Adrenal gland (tissue), 12 donors: ENCODE measurements around the gene UQCRC1. TPM values are rescaled to one million over a fixed set of nuclear protein-coding genes. Genes with fewer than 3 reads are reported as not detected.
"Not testable (repeated sequence)": the region's sequence is repeated elsewhere in the genome, so short reads cannot be mapped to it uniquely, and the experiment has no call there.

ENCODE experiments used
- DNase-seq, 7 donors: peaks; one replicate each; pipeline ENCODE4 v3.0.0-alpha.2; 2019 to 2020
- H3K27ac ChIP-seq, 5 donors: fragments of 200-600 bp; sonication (generic) in 4 of 5; 1 replicate in 3 of 5; 2 replicates in 2 of 5; pipeline versions ENCODE4 v1.5.1 to v1.8.0; 2016 to 2020; ENCODE audit warnings: mild to moderate bottlenecking in 1 of 5
- H3K27me3 ChIP-seq: fragments of 200-600 bp; 2 replicates; pipeline ENCODE4 v1.8.0; 2021
- H3K36me3 ChIP-seq, 2 donors: fragments of 200-600 bp; replicated peaks in 1 of 2; 1 replicate in 1 of 2; 2 replicates in 1 of 2; pipeline versions ENCODE4 v1.5.1 to v1.8.0; 2018 to 2022
- H3K4me1 ChIP-seq, 2 donors: fragments of 200-600 bp; replicated peaks in 1 of 2; 1 replicate in 1 of 2; 2 replicates in 1 of 2; pipeline versions ENCODE4 v1.5.1 to v1.8.0; 2018 to 2021
- H3K4me3 ChIP-seq, 4 donors: fragments of 200-600 bp; sonication (generic) in 3 of 4; one replicate each; pipeline ENCODE4 v1.5.1; 2016 to 2018
- H3K9me3 ChIP-seq, 3 donors: fragments of 200-600 bp; sonication (generic) in 1 of 3; replicated peaks in 1 of 3; 1 replicate in 2 of 3; 2 replicates in 1 of 3; pipeline versions ENCODE4 v1.5.1 to v1.8.0; 2016 to 2021
- CTCF ChIP-seq, 6 experiments: fragments of 450-650 bp in 4 of 6; fragments of 200-600 bp in 2 of 6; sonication (generic) in 1 of 6; IDR thresholded peaks; 1 replicate in 5 of 6; 2 replicates in 1 of 6; pipeline versions ENCODE4 v1.5.1 to v1.8.0; 2016 to 2021; ENCODE audit warnings: antibody characterized with exemption in 6 of 6, mild to moderate bottlenecking in 2 of 6, moderate library complexity in 1 of 6
- POLR2A ChIP-seq, 2 donors: fragments of 450-650 bp; IDR thresholded peaks; one replicate each; pipeline ENCODE4 v1.6.1; 2017; ENCODE audit warnings: antibody characterized with exemption in 2 of 2, mild to moderate bottlenecking in 2 of 2, moderate library complexity in 1 of 2
- WGBS, 4 donors: extraction: QIAGEN DNeasy Blood & Tissue Kit in 2 of 4; methylation state at CpG; one replicate each; pipeline versions ENCODE4 v1.1.5 to v1.1.7; 2013 to 2017; 5-methylcytosine and 5-hydroxymethylcytosine counted together
- intact Hi-C, 2 donors: fragments of 100-400 bp; cut with DNase I; formaldehyde crosslinking; loops; one replicate each; pipeline versions ENCODE4 v1.14.1 to v1.15.0; 2022 to 2023
- microRNA counts, 2 donors: library from miRNA; unstranded; fragments of <30 nt; microRNA quantifications; one replicate each; lab custom pipeline; 2016
- microRNA-seq, 3 donors: library from miRNA; unstranded; fragments of <30 nt; microRNA quantifications; one replicate each; pipeline ENCODE4, GENCODE V29; 2017 to 2020
- polyA plus RNA-seq, 3 donors: library from polyadenylated mRNA; stranded (reverse); fragments of 200-250 nt in 2 of 3; fragments of 350-450 nt in 1 of 3; fragmentation: Illumina TruSeq in 1 of 3; extraction: RNeasy Lipid Tissue Mini Kit (QIAGEN cat#74804) in 1 of 3; gene quantifications; one replicate each; pipeline ENCODE4 v1.2.3, GENCODE V29; 2013 to 2014
- small RNA-seq, 2 donors: library from RNA; depleted of rRNA; stranded (forward); fragments of <200 nt; gene quantifications; one replicate each; pipeline ENCODE3, GENCODE V24; 2016
- total RNA-seq, 9 donors: library from RNA; depleted of rRNA in 4 of 9; stranded (reverse); fragments of >200 nt in 4 of 9; fragments of 120-200 nt in 1 of 9; fragmentation: NEBNext Ultra II Directional in 1 of 9; extraction: Animal tissue kit (Norgen Biotek cat#: 25700) in 1 of 9; gene quantifications; one replicate each; pipeline versions ENCODE4 v1.1.0 to v1.2.4, GENCODE V29; 2013 to 2023
- donor health status: healthy with polysubstance abuse.
- donor health status: Bipolar disorder and iron deficiency.
- donor health status: DM: yes; HTN: yes; CAD: no.
- donor health status: DM: no; HTN: no; CAD: no.
- donor health status: DM: no; HTN: no; CAD: no.
- donor health status: DM: yes; HTN: yes; CAD: no.

UQCRC1 gene
- total and polyA plus RNA-seq, 12 donors, result 201 to 418 (median 292) TPM

GRCh38 chr3:48553886-48554845 is 55.3 kb downstream of the UQCRC1 start:
- H3K4me1 ChIP-seq, result peaks cover 10 to 25% of the 10 kb centered on the region in 2 donors
- H3K27me3 ChIP-seq, result no peaks in the 10 kb centered on the region
- H3K4me3 ChIP-seq, result no peak overlapping the region
- no peaks in the 10 kb centered on the region for H3K9me3 ChIP-seq
- H3K27ac ChIP-seq, result no peak overlapping the region
- 80 to 86% (median 85%) methylated on average over 10 to 14 of the region's 14 CpGs for WGBS, 4 donors
- no peaks in the 10 kb centered on the region for H3K36me3 ChIP-seq
- no peak for DNase-seq
- no peak for TF ChIP-seq CTCF (IDR thresholded peaks at IDR 0.05)
- no peak for TF ChIP-seq POLR2A (IDR thresholded peaks at IDR 0.05)
- intact Hi-C loops, result loop anchor here in 1 of 2 donors (5.0 kb wide), 1 partner anchor 92 kb away; no protein-coding TSS in a partner anchor

- Histone ChIP-seq H3K4me1 (peaks cover 10 to 20% of the 10 kb centered on the region in 2 donors), H3K9me3 (no peaks in the 10 kb centered on the region), H3K36me3 (no peaks in the 10 kb centered on the region), H3K27me3 (no peaks in the 10 kb centered on the region), H3K4me3 (no peak overlapping the region), H3K27ac (no peak overlapping the region)
- intact Hi-C loops, result loop anchor here in 1 of 2 donors (5.0 kb wide), 1 partner anchor 91 kb away; no protein-coding TSS in a partner anchor
- no peak for TF ChIP-seq POLR2A (IDR thresholded peaks at IDR 0.05)
- DNase-seq, result no peak
- WGBS, 4 donors, result 73 to 93% (median 84%) methylated on average over 5 of the region's 5 CpGs
These were observed 56.1 kb downstream of the UQCRC1 start for GRCh38 chr3:48553361-48553760.

- H3K4me1 ChIP-seq, result peaks cover 7 to 13% of the 10 kb centered on the region in 2 donors
- intact Hi-C loops, result loop anchor here in 1 of 2 donors (5.0 kb wide), 1 partner anchor 90 kb away; no protein-coding TSS in a partner anchor
- H3K27me3 ChIP-seq, result no peaks in the 10 kb centered on the region
- TF ChIP-seq POLR2A (IDR thresholded peaks at IDR 0.05) (no peak), CTCF (IDR thresholded peaks at IDR 0.05) (no peak)
- H3K9me3 ChIP-seq, result no peaks in the 10 kb centered on the region
- no peak for DNase-seq
- peaks cover 0 to under 1% of the 10 kb centered on the region in 2 donors for H3K36me3 ChIP-seq
- H3K4me3 ChIP-seq, result no peak overlapping the region
- H3K27ac ChIP-seq, result no peak overlapping the region
- WGBS, 4 donors, result 81 to 92% (median 84%) methylated on average over 9 to 14 of the region's 14 CpGs
These were observed 57.1 kb downstream of the UQCRC1 start for GRCh38 chr3:48552111-48552951.

GRCh38 chr3:48551651-48552050 is 57.8 kb downstream of the UQCRC1 start:
- not testable (repeated sequence) for H3K27me3 ChIP-seq, DNase-seq, H3K9me3 ChIP-seq, H3K4me3 ChIP-seq, H3K4me1 ChIP-seq, H3K36me3 ChIP-seq, H3K27ac ChIP-seq
- WGBS, 4 donors, result 92 to 96% (median 92%) methylated on average over 7 of the region's 7 CpGs
- intact Hi-C loops, result loop anchor here in 1 of 2 donors (5.0 kb wide), 1 partner anchor 89 kb away; no protein-coding TSS in a partner anchor

MicroRNA genes within 50 kb of the gene (microRNA counts, 767-probe panel; counts per million panel counts)
- 0 counts per million in 2 donors for microRNA hsa-miR-711 (lab: Ali Mortazavi, UCI)

Small RNA genes lying within 50 kb of the gene (microRNA-seq; reads per million reads assigned to microRNA genes)
- gene MIR4793, result 0 reads per million in 3 donors
- 0 to 0.57 (median 0) reads per million in 3 donors for gene MIR6823
- gene MIR711, result 0 reads per million in 3 donors

Small RNA genes lying within 50 kb of the gene (small RNA-seq; reads per million reads assigned to genes)
- gene MIR6823, result 0 reads per million in 2 donors

Other genes with a start within 250 kb of the UQCRC1 start
- under 1 TPM in 1 of 9 donors, not detected in 8; 0.11 TPM for gene FBXW12, start 237.4 kb downstream of the UQCRC1 start, total RNA-seq
- gene FBXW12, start 237.4 kb downstream of the UQCRC1 start, polyA plus RNA-seq, result under 1 TPM in 2 of 3 donors, not detected in 1; 0.07 to 0.24 TPM
- gene PLXNB1, start 179.6 kb downstream of the UQCRC1 start, total RNA-seq, result 10 to 100 TPM in 6 of 9 donors, 1 to 10 TPM in 3; 3.4 to 23.5 (median 11.1) TPM
- gene PLXNB1, start 179.6 kb downstream of the UQCRC1 start, polyA plus RNA-seq, result 100 to 1,000 TPM in 1 of 3 donors, 10 to 100 TPM in 1, 1 to 10 TPM in 1; 6.1 to 115 (median 45.6) TPM
- gene CCDC51, start 169.5 kb downstream of the UQCRC1 start, total RNA-seq, result 10 to 100 TPM; 14.3 to 30.4 (median 19.5) TPM
- 10 to 100 TPM in 1 of 3 donors, 1 to 10 TPM in 2; 7.3 to 20.8 (median 8.0) TPM for gene CCDC51, start 169.5 kb downstream of the UQCRC1 start, polyA plus RNA-seq
- 100 to 1,000 TPM; 177 to 603 (median 238) TPM for gene TMA7, start 169.4 kb downstream of the UQCRC1 start, total RNA-seq
- gene TMA7, start 169.4 kb downstream of the UQCRC1 start, polyA plus RNA-seq, result 100 to 1,000 TPM; 489 to 891 (median 742) TPM
- 10 to 100 TPM in 1 of 9 donors, 1 to 10 TPM in 8; 5.1 to 15.9 (median 6.8) TPM for gene ATRIP, start 162.9 kb downstream of the UQCRC1 start, total RNA-seq
- 1 to 10 TPM; 6.7 to 9.1 (median 8.4) TPM for gene ATRIP, start 162.9 kb downstream of the UQCRC1 start, polyA plus RNA-seq
- gene SHISA5, start 105.5 kb downstream of the UQCRC1 start, total RNA-seq, result 100 to 1,000 TPM; 110 to 167 (median 135) TPM
- 10 to 100 TPM; 77.2 to 89.4 (median 85.6) TPM for gene SHISA5, start 105.5 kb downstream of the UQCRC1 start, polyA plus RNA-seq
- gene PFKFB4, start 52.8 kb downstream of the UQCRC1 start, total RNA-seq, result 10 to 100 TPM in 2 of 9 donors, 1 to 10 TPM in 7; 2.0 to 12.9 (median 4.5) TPM
- 1 to 10 TPM; 1.8 to 5.6 (median 4.5) TPM for gene PFKFB4, start 52.8 kb downstream of the UQCRC1 start, polyA plus RNA-seq
- gene UCN2, start 45.9 kb downstream of the UQCRC1 start, total RNA-seq, result under 1 TPM in 1 of 9 donors, not detected in 8; 0.14 TPM
- gene UCN2, start 45.9 kb downstream of the UQCRC1 start, polyA plus RNA-seq, result under 1 TPM in 2 of 3 donors, not detected in 1; 0.20 to 0.32 TPM
- gene COL7A1, start 14.3 kb downstream of the UQCRC1 start, total RNA-seq, result 1 to 10 TPM in 8 of 9 donors, under 1 TPM in 1; 0.36 to 6.6 (median 2.3) TPM
- 10 to 100 TPM in 2 of 3 donors, under 1 TPM in 1; 0.35 to 66.9 (median 23.2) TPM for gene COL7A1, start 14.3 kb downstream of the UQCRC1 start, polyA plus RNA-seq
- not detected for gene TMEM89, start 12.1 kb upstream of the UQCRC1 start, total RNA-seq
- gene TMEM89, start 12.1 kb upstream of the UQCRC1 start, polyA plus RNA-seq, result not detected
- gene SLC26A6, start 25.8 kb upstream of the UQCRC1 start, total RNA-seq, result 10 to 100 TPM in 8 of 9 donors, 1 to 10 TPM in 1; 7.8 to 42.5 (median 17.5) TPM
- 10 to 100 TPM in 2 of 3 donors, 1 to 10 TPM in 1; 8.3 to 47.2 (median 23.5) TPM for gene SLC26A6, start 25.8 kb upstream of the UQCRC1 start, polyA plus RNA-seq
- 1 to 10 TPM in 6 of 9 donors, under 1 TPM in 3; 0.78 to 3.9 (median 1.4) TPM for gene CELSR3, start 53.2 kb upstream of the UQCRC1 start, total RNA-seq
- 10 to 100 TPM in 1 of 3 donors, 1 to 10 TPM in 2; 1.4 to 23.5 (median 4.4) TPM for gene CELSR3, start 53.2 kb upstream of the UQCRC1 start, polyA plus RNA-seq
- 10 to 100 TPM; 21.5 to 78.7 (median 26.9) TPM for gene NCKIPSD, start 76.3 kb upstream of the UQCRC1 start, total RNA-seq
- gene NCKIPSD, start 76.3 kb upstream of the UQCRC1 start, polyA plus RNA-seq, result 10 to 100 TPM; 14.0 to 29.9 (median 15.7) TPM
- gene IP6K2, start 107.6 kb upstream of the UQCRC1 start, total RNA-seq, result 100 to 1,000 TPM in 5 of 9 donors, 10 to 100 TPM in 4; 44.9 to 130 (median 103) TPM
- 100 to 1,000 TPM in 2 of 3 donors, 10 to 100 TPM in 1; 67.2 to 185 (median 182) TPM for gene IP6K2, start 107.6 kb upstream of the UQCRC1 start, polyA plus RNA-seq
- 100 to 1,000 TPM in 2 of 9 donors, 10 to 100 TPM in 7; 33.0 to 177 (median 65.4) TPM for gene PRKAR2A, start 238.2 kb upstream of the UQCRC1 start, total RNA-seq
- 10 to 100 TPM in 2 of 3 donors, 1 to 10 TPM in 1; 8.4 to 41.1 (median 12.6) TPM for gene PRKAR2A, start 238.2 kb upstream of the UQCRC1 start, polyA plus RNA-seq